Ascending aorta (tissue), 2 donors: ENCODE results near the gene SELPLG. TPM values are rescaled to one million over a fixed set of nuclear protein-coding genes. Genes with fewer than 3 reads are reported as not detected.

Experiments used
- DNase-seq, 2 donors: peaks; one replicate each; pipeline ENCODE4 v3.0.0-alpha.2; 2019; ENCODE audit warnings: low spot score in 2 of 2
- H3K27ac ChIP-seq, 2 donors: fragments of 200-600 bp; sonication (generic); one replicate each; pipeline ENCODE4 v1.5.1; 2016 to 2017; ENCODE audit warnings: mild to moderate bottlenecking in 1 of 2
- H3K27me3 ChIP-seq: fragments of 200-600 bp; sonication (generic); one replicate; pipeline ENCODE4 v1.5.1; 2017
- H3K36me3 ChIP-seq, 2 donors: fragments of 200-600 bp; sonication (generic); one replicate each; pipeline ENCODE4 v1.5.1; 2016
- H3K4me1 ChIP-seq, 2 donors: fragments of 200-600 bp; sonication (generic); one replicate each; pipeline ENCODE4 v1.5.1; 2016 to 2017; ENCODE audit warnings: mild to moderate bottlenecking in 1 of 2
- H3K4me3 ChIP-seq, 2 donors: fragments of 200-600 bp; sonication (generic); one replicate each; pipeline ENCODE4 v1.5.1; 2016 to 2017; ENCODE audit warnings: mild to moderate bottlenecking in 1 of 2
- H3K9me3 ChIP-seq, 2 donors: fragments of 200-600 bp; sonication (generic); one replicate each; pipeline ENCODE4 v1.5.1; 2016
- intact Hi-C: fragments of 100-400 bp; cut with DNase I; formaldehyde crosslinking; loops from one replicate; pipeline ENCODE4 v1.15.1; 2023
- total RNA-seq: library from RNA; depleted of rRNA; stranded (reverse); fragments of >200 nt; gene quantifications from one replicate; pipeline ENCODE4 v1.1.0, GENCODE V29; 2016
- TF ChIP-seq, protein P1 (sequence below), 3 experiments: fragments of 200-600 bp in 2 of 3; fragments of 450-650 bp in 1 of 3; sonication (generic) in 2 of 3; IDR thresholded peaks; one replicate each; pipeline ENCODE4 v1.5.1; 2016 to 2019; ENCODE audit warnings: antibody characterized with exemption in 3 of 3, mild to moderate bottlenecking in 1 of 3, moderate library complexity in 1 of 3

Gene SELPLG
- total RNA-seq, 1 donor from 2014 or later, result 2.6 TPM

DNA sequence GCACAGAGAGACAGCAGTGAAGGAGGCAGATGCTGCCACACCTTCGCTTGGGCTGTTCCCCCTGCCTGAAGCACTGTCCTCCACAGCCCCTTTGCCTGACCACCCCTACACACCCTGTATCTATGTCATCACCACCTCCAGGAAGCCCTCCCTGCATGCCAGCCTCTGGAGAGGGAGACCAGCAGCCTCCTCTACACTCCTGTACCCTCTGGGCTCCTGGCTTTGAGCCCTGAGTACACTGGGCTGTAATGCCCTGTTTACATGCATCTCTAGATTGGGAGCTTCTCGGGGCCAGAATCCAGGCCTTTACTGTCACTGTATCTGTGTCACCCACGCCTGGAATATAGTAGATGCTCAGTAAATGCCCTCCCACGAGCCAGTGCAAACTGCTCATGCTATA is 30.0 kb downstream of the SELPLG start:
- Histone ChIP-seq H3K4me3 (no peak overlapping the region), H3K4me1 (no peaks in the 10 kb centered on the region), H3K9me3 (no peaks in the 10 kb centered on the region), H3K36me3 (no peaks in the 10 kb centered on the region), H3K27me3 (no peaks in the 10 kb centered on the region), H3K27ac (no peak overlapping the region)
- DNase-seq, result no peak
- intact Hi-C loops, result no loop called here
- TF ChIP-seq, protein P1, sequence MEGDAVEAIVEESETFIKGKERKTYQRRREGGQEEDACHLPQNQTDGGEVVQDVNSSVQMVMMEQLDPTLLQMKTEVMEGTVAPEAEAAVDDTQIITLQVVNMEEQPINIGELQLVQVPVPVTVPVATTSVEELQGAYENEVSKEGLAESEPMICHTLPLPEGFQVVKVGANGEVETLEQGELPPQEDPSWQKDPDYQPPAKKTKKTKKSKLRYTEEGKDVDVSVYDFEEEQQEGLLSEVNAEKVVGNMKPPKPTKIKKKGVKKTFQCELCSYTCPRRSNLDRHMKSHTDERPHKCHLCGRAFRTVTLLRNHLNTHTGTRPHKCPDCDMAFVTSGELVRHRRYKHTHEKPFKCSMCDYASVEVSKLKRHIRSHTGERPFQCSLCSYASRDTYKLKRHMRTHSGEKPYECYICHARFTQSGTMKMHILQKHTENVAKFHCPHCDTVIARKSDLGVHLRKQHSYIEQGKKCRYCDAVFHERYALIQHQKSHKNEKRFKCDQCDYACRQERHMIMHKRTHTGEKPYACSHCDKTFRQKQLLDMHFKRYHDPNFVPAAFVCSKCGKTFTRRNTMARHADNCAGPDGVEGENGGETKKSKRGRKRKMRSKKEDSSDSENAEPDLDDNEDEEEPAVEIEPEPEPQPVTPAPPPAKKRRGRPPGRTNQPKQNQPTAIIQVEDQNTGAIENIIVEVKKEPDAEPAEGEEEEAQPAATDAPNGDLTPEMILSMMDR (IDR thresholded peaks at IDR 0.05), result no peak

DNA sequence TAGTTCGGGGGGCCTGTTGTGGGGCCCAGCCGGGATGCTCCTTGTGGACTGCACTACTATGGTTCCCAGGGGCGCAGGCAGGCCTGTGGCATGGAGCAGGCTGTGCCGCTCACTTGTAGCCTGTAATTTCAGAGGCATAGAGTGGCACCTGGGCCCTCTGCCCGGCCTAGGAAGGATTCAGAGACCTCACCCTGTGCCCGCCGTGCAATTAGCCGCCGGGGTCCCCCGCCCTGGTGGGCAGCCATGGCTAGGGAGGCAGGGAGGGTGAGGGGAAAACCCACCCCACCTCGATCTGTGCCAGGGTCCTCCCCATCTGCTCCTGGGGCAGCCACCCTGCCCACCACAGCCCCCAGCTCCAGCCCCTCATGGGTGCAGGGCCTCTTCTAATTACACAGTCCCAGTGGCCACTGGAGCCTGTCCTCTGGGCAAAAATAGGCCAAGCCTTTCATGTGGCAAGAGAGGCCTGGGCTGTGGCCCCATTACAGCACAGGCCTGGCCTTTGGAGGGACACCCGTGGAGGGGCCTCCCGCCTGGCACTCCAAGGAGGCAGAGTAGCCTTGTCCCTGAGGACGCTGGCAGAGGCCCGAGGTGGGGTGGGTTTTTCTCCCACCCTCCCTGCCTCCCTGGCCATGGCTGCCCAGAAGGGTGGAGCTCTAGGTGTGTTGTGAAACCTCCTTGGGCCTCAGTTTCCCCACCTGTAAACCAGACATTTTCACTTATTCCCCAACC is 30.6 kb downstream of the SELPLG start:
- TF ChIP-seq, protein P1 (IDR thresholded peaks at IDR 0.05), result no peak
- intact Hi-C loops, result no loop called here

DNA sequence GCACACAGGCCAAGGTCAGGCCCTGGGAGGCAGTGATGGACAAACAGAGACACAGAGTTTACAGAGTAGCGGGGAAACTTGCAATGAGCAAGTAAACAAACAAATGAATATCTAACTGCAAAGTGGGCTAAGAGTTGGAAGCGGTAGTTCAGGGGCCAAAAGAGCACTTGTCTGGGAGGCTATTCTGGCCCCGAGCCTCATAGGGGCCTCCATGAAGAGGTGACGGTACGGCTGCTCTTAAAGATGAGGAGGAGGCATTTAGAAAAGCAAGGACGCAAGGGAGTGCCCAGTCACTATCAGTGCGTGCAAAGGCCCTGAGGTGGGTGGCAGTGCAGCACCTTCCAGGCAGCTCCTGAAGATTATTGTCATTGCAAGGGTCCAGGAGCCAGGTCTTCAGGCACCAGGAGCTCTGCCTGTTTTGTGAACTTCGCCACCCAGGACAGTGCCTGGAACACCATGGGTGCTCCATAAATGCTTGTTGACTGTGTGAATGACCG is 31.4 kb downstream of the SELPLG start:
- Histone ChIP-seq H3K27me3 (no peaks in the 10 kb centered on the region), H3K4me1 (no peaks in the 10 kb centered on the region)
- intact Hi-C loops, result no loop called here

More for the DNA sequence above, 30.6 kb downstream of the SELPLG start:
- no peaks in the 10 kb centered on the region for H3K4me1 ChIP-seq
- no peak for DNase-seq
- no peak overlapping the region for H3K4me3 ChIP-seq
- H3K27me3 ChIP-seq, result no peaks in the 10 kb centered on the region
- no peaks in the 10 kb centered on the region for H3K9me3 ChIP-seq
- no peaks in the 10 kb centered on the region for H3K36me3 ChIP-seq
- H3K27ac ChIP-seq, result no peak overlapping the region

DNA sequence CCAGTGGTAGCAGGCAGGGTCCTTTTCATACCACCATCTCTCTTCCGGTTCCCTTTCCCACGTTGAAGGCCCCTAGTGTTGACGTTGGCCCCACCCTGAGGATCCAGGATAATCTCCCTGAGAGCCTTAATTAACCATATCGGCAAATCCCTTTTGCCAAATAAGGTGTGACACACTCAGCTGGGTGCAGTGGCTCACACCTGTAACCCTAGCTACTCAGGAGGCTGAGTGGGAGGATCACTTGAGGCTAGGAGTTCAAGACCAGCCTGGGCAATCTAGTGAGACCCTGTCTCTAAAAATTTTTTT is 33.0 kb downstream of the SELPLG start:
- no peak overlapping the region for H3K27ac ChIP-seq
- intact Hi-C loops, result no loop called here
- no peaks in the 10 kb centered on the region for H3K27me3 ChIP-seq
- H3K4me3 ChIP-seq, result no peak overlapping the region
- no peak for DNase-seq
- no peaks in the 10 kb centered on the region for H3K36me3 ChIP-seq
- no peaks in the 10 kb centered on the region for H3K4me1 ChIP-seq
- no peaks in the 10 kb centered on the region for H3K9me3 ChIP-seq
- TF ChIP-seq, protein P1 (IDR thresholded peaks at IDR 0.05), result no peak

More for the DNA sequence above, 31.4 kb downstream of the SELPLG start:
- Histone ChIP-seq H3K4me3 (no peak overlapping the region), H3K9me3 (no peaks in the 10 kb centered on the region), H3K27ac (no peak overlapping the region), H3K36me3 (no peaks in the 10 kb centered on the region)
- TF ChIP-seq, protein P1 (IDR thresholded peaks at IDR 0.05), result no peak
- no peak for DNase-seq

DNA sequence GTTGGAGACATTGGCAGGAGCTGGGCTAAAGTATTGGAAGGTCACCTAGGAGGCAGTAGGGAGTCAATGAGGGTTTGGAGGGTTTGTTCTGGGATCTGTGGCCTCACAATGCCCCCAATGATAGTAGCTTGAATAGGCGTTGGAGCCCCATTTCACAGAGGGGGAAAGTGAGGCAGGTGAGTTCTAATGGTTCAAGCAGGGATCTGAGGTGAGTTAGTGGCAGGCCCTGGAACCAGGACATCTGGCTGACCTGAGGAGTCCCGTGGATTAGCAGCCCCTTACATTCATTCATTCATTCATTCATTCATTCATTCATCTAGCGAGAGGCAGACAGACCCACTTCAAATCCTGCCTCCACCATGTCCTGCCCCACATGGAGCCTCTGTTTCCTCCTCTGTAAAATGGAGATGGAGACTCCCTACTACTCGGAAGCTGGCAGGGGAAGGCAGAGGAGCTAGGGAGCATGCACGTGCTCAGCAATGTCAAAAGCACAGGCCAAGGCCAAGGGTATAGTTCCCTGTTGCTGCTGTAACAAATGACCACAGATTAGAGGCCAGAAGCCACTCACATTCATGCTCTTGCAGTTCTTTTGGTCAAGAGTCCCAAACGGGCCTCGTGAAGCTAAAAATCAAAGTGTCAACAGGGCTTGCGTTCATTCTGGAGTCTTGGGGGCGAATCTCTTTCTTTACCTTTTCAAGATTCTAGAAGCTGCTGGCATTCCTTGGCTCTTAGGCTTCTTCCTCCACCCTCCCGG is 33.6 kb downstream of the SELPLG start:
- Histone ChIP-seq H3K27me3 (no peaks in the 10 kb centered on the region), H3K27ac (no peak overlapping the region), H3K9me3 (no peaks in the 10 kb centered on the region), H3K4me3 (no peak overlapping the region), H3K36me3 (no peaks in the 10 kb centered on the region), H3K4me1 (no peaks in the 10 kb centered on the region)
- intact Hi-C loops, result no loop called here
- TF ChIP-seq, protein P1 (IDR thresholded peaks at IDR 0.05), result no peak
- no peak for DNase-seq
